Spinal cord (tissue), 10 donors: ENCODE results near the gene NR1D1. TPM values are rescaled to one million over a fixed set of nuclear protein-coding genes. Genes with fewer than 3 reads are reported as not detected.

Experiments used
- DNase-seq, 6 donors: peaks; one replicate each; pipeline versions ENCODE4 v3.0.0 to v3.0.0-alpha.2; 2013 to 2015; ENCODE audit warnings: low spot score in 6 of 6, low read depth in 4 of 6
- H3K27ac ChIP-seq: one replicate; pipeline ENCODE4 v1.5.1; 2013; ENCODE audit warnings: low read depth, low read length, control low read depth
- H3K27me3 ChIP-seq: one replicate; pipeline ENCODE4 v1.6.1; 2013; ENCODE audit warnings: low read length; ENCODE audit not compliant: control insufficient read depth, insufficient read depth
- H3K36me3 ChIP-seq: one replicate; pipeline ENCODE4 v1.6.1; 2013; ENCODE audit warnings: low read length; ENCODE audit not compliant: control insufficient read depth, insufficient read depth
- H3K4me1 ChIP-seq: one replicate; pipeline ENCODE4 v1.6.1; 2013; ENCODE audit warnings: low read length; ENCODE audit not compliant: control insufficient read depth, insufficient read depth
- H3K4me3 ChIP-seq: one replicate; pipeline ENCODE4 v1.5.1; 2013; ENCODE audit warnings: low read depth, low read length, control low read depth
- H3K9me3 ChIP-seq: one replicate; pipeline ENCODE4 v1.6.1; 2013; ENCODE audit warnings: low read length; ENCODE audit not compliant: control insufficient read depth, insufficient read depth
- whole genome bisulfite sequencing: methylation state at CpG from one replicate; pipeline ENCODE4 v1.1.5; 2013; ENCODE audit warnings: missing lambda C conversion rate; ENCODE audit not compliant: insufficient coverage; 5-methylcytosine and 5-hydroxymethylcytosine counted together
- polyA plus RNA-seq, 2 donors: library from polyadenylated mRNA; unstranded; fragments of 120-200 nt; gene quantifications; one replicate each; pipeline ENCODE4 v1.2.1, GENCODE V29; 2013; ENCODE audit not compliant: insufficient read length in 2 of 2
- total RNA-seq, 2 donors: library from RNA; depleted of rRNA in 1 of 2; stranded (reverse); fragments of 120-200 nt in 1 of 2; fragments of >200 nt in 1 of 2; gene quantifications; one replicate each; pipeline versions ENCODE4 v1.2.3 to v1.2.4, GENCODE V29; 2013 to 2014
- donor health status: healthy.

The NR1D1 gene
- total and polyA plus RNA-seq, 4 donors: 3.3 to 12.4 (median 7.5) TPM

GRCh38 chr17:40058186-40058784 is 42.1 kb downstream of the NR1D1 start:
- Histone ChIP-seq H3K9me3 (no peaks in the 10 kb centered on the region), H3K27me3 (no peaks in the 10 kb centered on the region), H3K27ac (peak overlapping the region; percentile 64), H3K4me3 (no peak overlapping the region), H3K36me3 (no peaks in the 10 kb centered on the region), H3K4me1 (peaks cover 35% of the 10 kb centered on the region)
- peak in 1 of 6 donors; percentile 62 for DNase-seq
- WGBS: 76% methylated on average over 6 of the region's 8 CpGs

DNA sequence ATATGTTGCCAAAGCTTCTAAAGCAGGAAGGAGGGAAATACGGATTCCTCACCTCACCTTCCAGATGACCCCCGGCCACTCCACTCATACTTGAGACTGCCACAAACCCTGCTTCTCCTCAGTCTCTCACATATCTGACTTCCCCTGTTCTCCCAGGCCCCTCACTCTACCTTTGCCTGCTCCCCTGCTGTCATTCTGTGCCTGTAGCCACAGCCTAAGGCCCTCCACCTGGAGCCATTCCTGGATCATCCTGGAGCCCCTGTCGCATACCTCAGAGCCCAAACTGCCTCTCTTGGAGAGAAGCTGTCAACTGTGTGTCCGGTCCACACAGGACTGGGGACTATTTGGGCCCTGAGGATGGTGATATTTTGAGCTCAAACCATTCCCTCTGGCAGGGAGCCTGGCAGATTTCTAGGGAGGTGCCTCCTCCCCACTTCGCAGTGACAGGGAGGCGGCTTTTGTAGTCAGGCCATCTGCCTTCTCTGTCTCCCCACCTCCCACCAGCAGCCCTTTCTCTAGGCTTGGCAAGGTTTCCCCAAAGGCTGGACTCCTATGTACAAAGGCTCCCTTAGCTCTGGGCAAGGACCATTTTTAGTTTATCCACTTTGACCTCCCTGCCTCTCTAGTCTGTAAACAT is 43.9 kb downstream of the NR1D1 start:
- 43% methylated on average over 4 of the region's 6 CpGs for WGBS
- H3K27ac ChIP-seq: no peak overlapping the region
- H3K27me3 ChIP-seq: no peaks in the 10 kb centered on the region
- peaks cover 31% of the 10 kb centered on the region for H3K4me1 ChIP-seq
- H3K4me3 ChIP-seq: no peak overlapping the region
- peak in 2 of 6 donors; percentile 41 to 68 for DNase-seq
- peaks cover 15% of the 10 kb centered on the region for H3K36me3 ChIP-seq
- H3K9me3 ChIP-seq: no peaks in the 10 kb centered on the region

Other genes starting within 250 kb of the NR1D1 start
- gene IKZF3, start 236.3 kb downstream of the NR1D1 start, total RNA-seq: under 1 TPM; 0.17 to 0.30 TPM
- under 1 TPM; 0.08 to 0.20 TPM for gene IKZF3, start 236.3 kb downstream of the NR1D1 start, polyA plus RNA-seq
- not detected for gene ZPBP2, start 232.4 kb downstream of the NR1D1 start, total RNA-seq
- not detected for gene ZPBP2, start 232.4 kb downstream of the NR1D1 start, polyA plus RNA-seq
- gene GSDMB, start 182.0 kb downstream of the NR1D1 start, total RNA-seq: 1 to 10 TPM; 7.9 to 8.8 TPM
- 10 to 100 TPM; 11.3 to 26.2 TPM for gene GSDMB, start 182.0 kb downstream of the NR1D1 start, polyA plus RNA-seq
- 100 to 1,000 TPM in 1 of 2 donors, 10 to 100 TPM in 1; 42.2 to 154 TPM for gene ORMDL3, start 173.0 kb downstream of the NR1D1 start, total RNA-seq
- 10 to 100 TPM; 87.6 to 97.9 TPM for gene ORMDL3, start 173.0 kb downstream of the NR1D1 start, polyA plus RNA-seq
- not detected for gene LRRC3C, start 172.9 kb downstream of the NR1D1 start, total RNA-seq
- gene LRRC3C, start 172.9 kb downstream of the NR1D1 start, polyA plus RNA-seq: not detected
- under 1 TPM in 1 of 2 donors, not detected in 1; 0.61 TPM for gene GSDMA, start 137.6 kb downstream of the NR1D1 start, total RNA-seq
- under 1 TPM; 0.19 to 0.41 TPM for gene GSDMA, start 137.6 kb downstream of the NR1D1 start, polyA plus RNA-seq
- gene PSMD3, start 119.8 kb downstream of the NR1D1 start, total RNA-seq: 10 to 100 TPM; 54.3 to 85.0 TPM
- gene PSMD3, start 119.8 kb downstream of the NR1D1 start, polyA plus RNA-seq: 100 to 1,000 TPM; 123 to 136 TPM
- under 1 TPM in 1 of 2 donors, not detected in 1; 0.59 TPM for gene CSF3, start 85.1 kb downstream of the NR1D1 start, total RNA-seq
- gene CSF3, start 85.1 kb downstream of the NR1D1 start, polyA plus RNA-seq: not detected
- 10 to 100 TPM; 50.3 to 50.7 TPM for gene MED24, start 46.2 kb downstream of the NR1D1 start, total RNA-seq
- gene MED24, start 46.2 kb downstream of the NR1D1 start, polyA plus RNA-seq: 100 to 1,000 TPM; 120 to 140 TPM
- 100 to 1,000 TPM in 1 of 2 donors, 10 to 100 TPM in 1; 80.1 to 151 TPM for gene THRA, start 37.6 kb downstream of the NR1D1 start, total RNA-seq
- gene THRA, start 37.6 kb downstream of the NR1D1 start, polyA plus RNA-seq: 100 to 1,000 TPM; 243 to 252 TPM
- 100 to 1,000 TPM in 1 of 2 donors, 10 to 100 TPM in 1; 89.4 to 121 TPM for gene MSL1, start 21.4 kb upstream of the NR1D1 start, total RNA-seq
- 100 to 1,000 TPM; 166 to 168 TPM for gene MSL1, start 21.4 kb upstream of the NR1D1 start, polyA plus RNA-seq
- gene CASC3, start 39.9 kb upstream of the NR1D1 start, total RNA-seq: 10 to 100 TPM; 52.0 to 68.4 TPM
- 100 to 1,000 TPM; 122 to 133 TPM for gene CASC3, start 39.9 kb upstream of the NR1D1 start, polyA plus RNA-seq
- gene RAPGEFL1, start 76.9 kb upstream of the NR1D1 start, total RNA-seq: 10 to 100 TPM; 10.6 to 17.7 TPM
- 10 to 100 TPM; 53.0 to 77.1 TPM for gene RAPGEFL1, start 76.9 kb upstream of the NR1D1 start, polyA plus RNA-seq
- 10 to 100 TPM; 10.7 to 13.2 TPM for gene WIPF2, start 118.7 kb upstream of the NR1D1 start, total RNA-seq
- 10 to 100 TPM; 49.2 to 54.3 TPM for gene WIPF2, start 118.7 kb upstream of the NR1D1 start, polyA plus RNA-seq
- 10 to 100 TPM in 1 of 2 donors, 1 to 10 TPM in 1; 6.7 to 10.3 TPM for gene CDC6, start 187.3 kb upstream of the NR1D1 start, total RNA-seq
- gene CDC6, start 187.3 kb upstream of the NR1D1 start, polyA plus RNA-seq: 10 to 100 TPM; 11.7 to 12.9 TPM
- 10 to 100 TPM; 10.2 to 22.7 TPM for gene RARA, start 208.6 kb upstream of the NR1D1 start, total RNA-seq
- 10 to 100 TPM; 51.1 to 54.5 TPM for gene RARA, start 208.6 kb upstream of the NR1D1 start, polyA plus RNA-seq